ENCODE results near the gene ZIM2.
A peak's percentile ranks its signal among the peaks of the same experiment; 100 is the strongest.

ZIM2 gene

DNA sequence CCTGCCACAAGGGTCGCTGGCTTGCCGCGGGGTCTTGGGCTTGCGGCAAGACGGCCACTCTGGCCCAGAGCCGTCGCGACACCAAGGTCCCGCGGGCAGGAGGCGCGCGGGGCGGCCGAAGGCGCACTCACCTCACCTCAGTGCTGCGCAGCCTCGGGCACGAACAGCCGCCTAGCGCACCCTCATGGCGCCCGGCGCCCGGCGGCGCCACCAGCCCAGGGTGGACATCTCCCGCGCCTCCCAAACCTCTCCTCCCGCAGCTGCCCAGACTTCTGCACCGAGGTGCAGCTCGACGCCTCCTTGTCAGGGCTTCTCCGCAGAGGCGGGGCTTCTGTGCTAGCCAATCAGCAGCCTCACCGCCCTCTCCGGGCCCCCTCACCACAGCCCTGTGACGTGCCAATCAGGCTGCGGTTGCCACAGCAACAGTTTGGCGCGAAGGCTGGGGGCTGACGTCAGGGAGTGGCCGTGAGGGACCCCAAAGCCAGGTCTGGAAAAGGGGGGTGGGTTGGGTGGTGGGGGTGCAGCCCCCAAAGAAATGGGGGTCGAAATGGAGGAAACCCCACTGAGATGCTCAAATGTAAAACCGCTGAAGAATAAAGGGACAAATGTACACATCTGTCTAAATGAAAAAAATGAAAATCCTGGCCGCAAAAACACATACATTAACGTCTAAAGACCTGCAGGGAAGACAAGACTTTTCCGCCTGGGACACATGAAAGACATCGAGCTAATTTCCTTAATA, at the start of gene ZIM2, which contains the start of gene PEG3:
ZIM2 (minus strand) TSS at position 276 of the 742 bp plus-strand sequence. CDS start 16,449 bp downstream, outside the sequence.
PEG3 (minus strand) TSS at position 276 of the 742 bp plus-strand sequence. CDS start 16,071 bp downstream, outside the sequence.
- peaks cover 38 to 46% (median 43%) of the 10 kb centered on the region in 11 experiments for H3K9me3 ChIP-seq (replicated peaks in 1 of 11)
- H3K9ac ChIP-seq, result no peak within 1 kb of the TSS
- H3K27ac ChIP-seq, result no peak within 1 kb of the TSS
- H3K27me3 ChIP-seq, result no peaks in the 10 kb centered on the region
- no peaks in the 10 kb centered on the region for H4K20me1 ChIP-seq
- no peaks in the 10 kb centered on the region for H3K36me3 ChIP-seq
- no peak within 1 kb of the TSS for H3K4me2 ChIP-seq
- H3K4me1 ChIP-seq, result no peaks in the 10 kb centered on the region
- no peak for TF ChIP-seq Cebpa-rat (IDR thresholded peaks at IDR 0.05)
- no peak within 1 kb of the TSS for H3K4me3 ChIP-seq

DNA sequence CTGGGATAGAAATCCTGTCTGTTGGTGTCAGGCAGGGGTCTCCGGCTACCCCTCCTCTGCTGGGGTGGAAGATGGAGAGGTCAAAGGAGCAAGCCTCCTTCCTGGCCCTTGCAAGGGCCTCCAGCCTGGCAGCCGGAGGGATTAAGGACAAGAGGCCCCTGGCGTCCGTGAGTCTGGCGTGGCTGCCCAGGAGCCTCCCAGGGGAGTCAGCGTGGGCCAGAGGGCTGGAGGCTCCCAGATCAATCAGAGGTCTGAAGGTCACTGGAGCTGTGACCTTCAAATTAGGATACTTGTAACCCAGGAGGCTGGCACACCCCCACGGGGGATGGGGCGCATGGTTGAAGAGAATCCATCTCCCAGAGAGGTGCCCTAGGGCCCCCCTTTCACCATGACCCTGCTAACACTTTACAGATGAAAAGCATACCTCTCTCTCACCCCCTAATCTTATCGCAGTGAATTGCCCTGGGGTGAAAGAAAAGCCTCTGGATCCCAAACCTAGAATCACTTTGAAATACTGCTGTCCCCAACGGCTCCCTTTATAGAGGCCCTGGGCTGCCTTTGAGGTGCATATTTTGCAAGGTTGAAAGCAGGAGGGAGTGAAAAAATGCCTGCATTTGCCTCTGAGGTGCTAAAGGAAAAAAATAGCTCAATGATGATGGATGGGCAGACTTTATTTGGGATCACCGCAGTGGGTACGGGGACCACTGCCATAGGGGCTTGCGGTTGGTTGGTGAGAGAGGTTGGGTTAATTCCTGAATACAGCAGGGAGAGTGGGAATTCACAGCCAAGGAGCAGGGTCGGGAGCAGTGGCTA, 44.9 kb upstream of the ZIM2 start:
- H3K4me1 ChIP-seq, result peaks cover 27 to 53% (median 46%) of the 10 kb centered on the region in 10 experiments
- no peaks in the 10 kb centered on the region for H3K27me3 ChIP-seq
- peak overlapping the region in 6 of 11 experiments; percentile 14 to 42 (median 34); a peak in 6 of 22 replicates for H3K4me2 ChIP-seq
- no peak overlapping the region for H3K9ac ChIP-seq
- H3K36me3 ChIP-seq, result no peaks in the 10 kb centered on the region
- peak overlapping the region in 2 of 11 experiments; percentile 18; a peak in 2 of 22 replicates for H3K27ac ChIP-seq
- H3K9me3 ChIP-seq (replicated peaks in 1 of 11), result peaks cover 10 to 29% (median 22%) of the 10 kb centered on the region in 11 experiments; a peak in 21 of 22 replicates
- no peaks in the 10 kb centered on the region for H4K20me1 ChIP-seq
- TF ChIP-seq Cebpa-rat (IDR thresholded peaks at IDR 0.05), result no peak
- no peak overlapping the region for H3K4me3 ChIP-seq

DNA sequence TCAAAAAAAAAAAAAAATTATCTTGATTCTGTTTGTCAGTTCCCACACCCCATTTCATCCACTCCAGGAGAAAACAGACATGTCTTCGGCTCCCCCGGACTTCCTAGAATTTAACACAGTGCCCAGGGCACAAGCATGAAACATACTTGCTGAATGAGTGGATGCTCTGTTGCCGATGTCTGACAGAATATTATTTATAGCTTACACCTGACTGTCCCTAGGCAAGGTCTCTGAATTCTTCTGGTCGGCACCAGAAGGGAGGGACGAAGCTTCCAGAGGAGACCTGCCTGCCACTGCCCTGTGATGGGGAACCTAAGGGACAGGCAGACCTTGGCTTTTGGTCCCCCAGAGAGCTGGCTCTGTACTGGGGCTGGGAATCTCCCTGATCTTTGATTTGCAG, 43.9 kb upstream of the ZIM2 start:
- H3K27ac ChIP-seq, result no peak overlapping the region; a peak in 2 of 22 replicates
- peak overlapping the region in 7 of 11 experiments; percentile 6 to 42 (median 29); a peak in 7 of 22 replicates for H3K4me2 ChIP-seq
- no peak overlapping the region for H3K9ac ChIP-seq
- no peaks in the 10 kb centered on the region for H4K20me1 ChIP-seq
- no peaks in the 10 kb centered on the region for H3K36me3 ChIP-seq
- no peak for TF ChIP-seq Cebpa-rat (IDR thresholded peaks at IDR 0.05)
- H3K4me3 ChIP-seq, result no peak overlapping the region
- H3K27me3 ChIP-seq, result no peaks in the 10 kb centered on the region
- H3K4me1 ChIP-seq, result peaks cover 36 to 63% (median 55%) of the 10 kb centered on the region in 10 experiments
- H3K9me3 ChIP-seq (replicated peaks in 1 of 11), result peaks cover 10 to 27% (median 21%) of the 10 kb centered on the region in 11 experiments; a peak in 21 of 22 replicates

DNA sequence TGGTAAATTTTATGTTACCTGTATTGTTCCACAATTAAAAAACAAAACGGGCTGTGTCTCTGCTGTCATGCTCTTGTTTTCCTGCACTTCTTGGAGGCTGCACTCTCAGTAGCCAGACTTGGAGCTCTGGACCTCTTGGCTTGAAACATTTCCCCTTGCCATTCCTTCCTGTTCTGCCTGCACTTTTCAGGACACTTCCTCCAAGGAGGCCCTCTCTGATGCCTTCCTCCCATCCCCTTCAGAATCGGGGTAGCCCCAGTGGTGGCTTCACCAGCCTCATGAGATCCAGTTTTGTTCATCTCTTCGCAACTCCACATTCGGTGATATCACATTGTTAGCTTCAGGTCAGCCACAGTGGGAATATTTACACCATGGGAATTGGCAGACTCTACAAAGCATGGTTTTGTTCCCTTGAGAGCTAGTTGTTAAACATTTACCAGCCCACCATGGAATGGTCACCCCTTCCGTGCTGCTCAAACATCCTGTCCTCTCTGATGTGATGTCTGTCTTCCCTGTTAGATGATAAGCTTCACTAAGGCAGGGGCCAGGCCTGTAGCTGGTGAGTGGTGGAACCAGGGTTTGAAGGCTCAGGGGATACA, 40.2 kb upstream of the ZIM2 start:
- peaks cover 1 to 34% (median 14%) of the 10 kb centered on the region in 11 experiments; a peak in 19 of 22 replicates for H3K9me3 ChIP-seq (replicated peaks in 1 of 11)
- peak overlapping the region in 10 of 11 experiments; percentile 31 to 87 (median 77); a peak in 19 of 22 replicates for H3K27ac ChIP-seq
- no peak overlapping the region for H3K4me3 ChIP-seq

DNA sequence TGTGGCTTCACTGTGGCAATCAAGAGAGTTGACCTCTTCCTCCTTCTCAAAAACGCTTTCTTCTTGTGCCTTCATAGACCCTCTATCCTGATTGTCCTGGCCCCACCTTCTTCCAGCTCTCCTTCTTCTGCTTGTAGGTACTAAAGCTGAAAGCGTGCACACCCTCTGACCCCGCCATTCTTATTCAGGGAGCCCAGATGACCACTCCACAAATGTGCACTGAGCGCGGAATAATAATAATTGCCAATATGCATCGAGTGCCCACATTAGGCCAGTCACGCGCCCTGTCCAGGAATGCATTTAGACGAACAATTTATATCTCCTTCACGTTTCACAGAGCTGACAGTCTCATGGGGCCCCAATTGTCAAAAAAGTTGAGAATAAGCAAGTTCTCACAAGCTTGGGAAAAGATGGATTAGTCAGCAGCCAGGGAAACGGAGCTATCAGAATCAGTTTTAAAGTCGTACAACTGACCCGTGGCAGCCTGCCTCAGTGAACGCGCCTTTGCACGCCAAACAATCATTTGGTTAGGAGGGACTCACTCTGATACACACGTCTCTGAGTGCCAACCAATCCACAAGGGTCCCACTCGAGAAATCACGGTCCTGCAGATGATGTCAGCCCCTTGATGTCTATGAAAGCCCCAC, 36.7 kb upstream of the ZIM2 start:
- peaks cover 28 to 56% (median 44%) of the 10 kb centered on the region in 10 experiments for H3K4me1 ChIP-seq
- no peaks in the 10 kb centered on the region for H3K36me3 ChIP-seq
- H4K20me1 ChIP-seq, result no peaks in the 10 kb centered on the region
- peak overlapping the region in 8 of 11 experiments; percentile 4 to 85 (median 23); a peak in 8 of 22 replicates for H3K27ac ChIP-seq
- peak overlapping the region in 5 of 11 experiments; percentile 7 to 29 (median 14); a peak in 6 of 22 replicates for H3K4me2 ChIP-seq
- H3K9ac ChIP-seq, result no peak overlapping the region
- TF ChIP-seq Cebpa-rat (IDR thresholded peaks at IDR 0.05), result no peak
- no peak overlapping the region for H3K4me3 ChIP-seq
- no peaks in the 10 kb centered on the region for H3K27me3 ChIP-seq
- peaks cover 27 to 60% (median 38%) of the 10 kb centered on the region in 11 experiments for H3K9me3 ChIP-seq (replicated peaks in 1 of 11)

More for the DNA sequence above, 40.2 kb upstream of the ZIM2 start:
- H3K27me3 ChIP-seq, result no peaks in the 10 kb centered on the region
- peak overlapping the region; percentile 54 to 77 (median 65) for H3K4me2 ChIP-seq
- no peak for TF ChIP-seq Cebpa-rat (IDR thresholded peaks at IDR 0.05)
- no peaks in the 10 kb centered on the region for H4K20me1 ChIP-seq
- peak overlapping the region in 8 of 11 experiments; percentile 43 to 70 (median 54); a peak in 12 of 22 replicates for H3K9ac ChIP-seq
- peaks cover 39 to 90% (median 69%) of the 10 kb centered on the region in 10 experiments for H3K4me1 ChIP-seq
- H3K36me3 ChIP-seq, result no peaks in the 10 kb centered on the region

DNA sequence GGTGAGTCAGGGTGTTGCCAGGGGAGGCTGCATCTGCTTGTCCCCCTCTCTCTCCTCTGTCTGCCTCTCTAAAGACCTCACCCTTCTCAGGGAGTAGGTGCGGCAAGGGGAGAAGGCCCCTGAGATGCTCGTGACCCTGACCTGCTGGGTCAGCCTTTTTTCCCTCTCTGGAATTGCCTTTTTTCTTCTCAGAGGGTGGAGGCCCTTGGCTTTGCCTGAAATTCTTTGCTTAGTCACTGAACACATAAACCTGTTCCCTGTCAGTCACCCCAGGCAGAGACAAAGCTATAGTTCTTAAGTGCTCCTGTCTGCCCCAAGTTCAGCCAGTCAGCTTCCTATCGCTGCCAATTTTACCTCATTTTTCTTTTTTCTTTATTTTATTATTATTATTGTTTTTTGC, 35.2 kb upstream of the ZIM2 start:
- H3K4me1 ChIP-seq, result peaks cover 15 to 41% (median 29%) of the 10 kb centered on the region in 10 experiments
- H3K27me3 ChIP-seq, result no peaks in the 10 kb centered on the region
- H3K9ac ChIP-seq, result no peak overlapping the region
- no peak for TF ChIP-seq Cebpa-rat (IDR thresholded peaks at IDR 0.05)
- no peak overlapping the region for H3K4me2 ChIP-seq
- no peak overlapping the region for H3K4me3 ChIP-seq
- H4K20me1 ChIP-seq, result no peaks in the 10 kb centered on the region
- peaks cover 27 to 60% (median 38%) of the 10 kb centered on the region in 11 experiments for H3K9me3 ChIP-seq (replicated peaks in 1 of 11)
- H3K36me3 ChIP-seq, result no peaks in the 10 kb centered on the region
- peak overlapping the region in 1 of 11 experiments; percentile 36; a peak in 3 of 22 replicates for H3K27ac ChIP-seq

DNA sequence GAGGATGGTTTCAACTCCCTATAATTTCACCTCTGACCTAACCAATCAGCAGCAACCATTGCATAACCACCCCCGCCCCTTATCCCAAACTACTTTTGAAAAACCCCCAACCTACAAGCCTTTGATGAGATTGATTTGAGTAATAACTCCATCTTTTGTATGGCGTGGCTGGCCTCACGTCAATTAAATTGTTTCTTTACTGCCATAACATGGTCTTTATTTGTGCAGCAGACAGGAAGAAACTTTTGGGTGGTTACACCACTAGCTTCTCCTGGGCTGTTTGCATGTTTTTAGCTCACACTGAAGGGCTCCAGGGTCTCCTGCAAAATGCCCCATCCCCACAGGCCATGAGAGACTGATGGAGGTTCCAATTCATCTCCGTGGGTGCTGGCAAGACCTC, 34.0 kb upstream of the ZIM2 start:
- H3K4me3 ChIP-seq, result no peak overlapping the region
- H3K9me3 ChIP-seq (replicated peaks in 1 of 11), result peaks cover 27 to 67% (median 39%) of the 10 kb centered on the region in 11 experiments
- no peaks in the 10 kb centered on the region for H3K36me3 ChIP-seq
- peaks cover 4 to 29% (median 17%) of the 10 kb centered on the region in 10 experiments for H3K4me1 ChIP-seq
- TF ChIP-seq Cebpa-rat (IDR thresholded peaks at IDR 0.05), result no peak
- H3K27me3 ChIP-seq, result no peaks in the 10 kb centered on the region
- H3K9ac ChIP-seq, result no peak overlapping the region
- no peak overlapping the region for H3K27ac ChIP-seq
- no peaks in the 10 kb centered on the region for H4K20me1 ChIP-seq
- no peak overlapping the region for H3K4me2 ChIP-seq

DNA sequence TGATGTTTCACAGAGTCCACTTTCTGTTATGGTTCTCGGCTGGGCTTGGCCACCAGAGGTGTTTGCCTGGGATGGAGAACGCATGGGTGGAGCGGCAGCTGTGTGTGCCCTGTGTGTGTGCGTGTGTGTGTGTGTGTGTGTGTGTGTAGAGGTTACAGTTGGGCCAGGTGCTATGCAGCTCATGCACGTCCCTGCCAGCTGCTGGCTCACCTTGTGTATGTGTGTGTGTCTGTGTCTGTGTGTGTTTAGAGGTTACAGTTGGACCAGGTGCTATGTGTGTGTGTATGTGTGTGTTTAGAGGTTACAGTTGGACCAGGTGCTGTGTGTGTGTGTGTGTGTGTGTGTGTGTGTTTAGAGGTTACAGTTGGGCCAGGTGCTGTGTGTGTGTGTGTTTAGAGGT, 33.0 kb upstream of the ZIM2 start:
- H3K9me3 ChIP-seq (replicated peaks in 1 of 11), result peaks cover 27 to 60% (median 39%) of the 10 kb centered on the region in 11 experiments
- no peak overlapping the region for H3K4me3 ChIP-seq
- no peak overlapping the region for H3K9ac ChIP-seq
- H3K4me2 ChIP-seq, result no peak overlapping the region
- no peaks in the 10 kb centered on the region for H4K20me1 ChIP-seq
- no peak overlapping the region for H3K27ac ChIP-seq
- peaks cover 0 to 19% (median 9%) of the 10 kb centered on the region in 10 experiments; a peak in 10 of 20 replicates for H3K4me1 ChIP-seq
- H3K27me3 ChIP-seq, result no peaks in the 10 kb centered on the region
- no peaks in the 10 kb centered on the region for H3K36me3 ChIP-seq
- TF ChIP-seq Cebpa-rat (IDR thresholded peaks at IDR 0.05), result no peak

Measured in BLaER1 treated with 17β-estradiol and CSF1 and Interleukin-3, amounts not matched to agents 10 nM and 100 nM (cell line).